Ammon's horn (tissue), 1 donor: ENCODE data around the gene NIT1.
"Not testable (repeated sequence)": the region's sequence is repeated elsewhere in the genome, so short reads cannot be mapped to it uniquely, and the experiment has no call there.

ENCODE experiments used
- DNase-seq: peaks from one replicate; pipeline ENCODE4 v3.0.0-alpha.2; 2016; ENCODE audit warnings: low spot score

Gene NIT1

DNA sequence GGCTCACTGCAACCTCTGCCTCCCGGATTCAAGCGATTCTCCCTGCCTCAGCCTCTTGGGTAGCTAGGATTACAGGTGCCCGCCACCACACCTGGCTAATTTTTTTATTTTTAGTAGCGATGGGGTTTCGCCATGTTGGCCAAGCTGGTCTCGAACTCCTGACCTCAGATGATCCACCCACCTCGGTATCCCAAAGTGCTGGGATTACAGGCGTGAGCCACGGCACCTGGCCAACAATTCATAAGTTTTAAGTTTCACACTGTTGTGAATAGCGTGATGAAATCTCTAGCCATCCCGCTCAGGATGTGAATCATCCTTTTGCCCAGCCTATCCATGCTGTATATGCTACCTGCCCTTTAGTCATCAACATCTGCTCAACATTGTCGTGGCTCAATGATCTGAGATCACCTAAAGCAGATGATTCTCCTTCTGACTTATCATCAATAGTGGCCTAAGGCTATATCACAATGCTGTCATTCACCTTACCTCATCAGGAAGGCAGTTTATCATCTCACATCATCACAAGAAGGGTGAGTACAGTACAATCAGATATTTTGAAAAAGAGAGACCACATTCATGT is 2.7 kb upstream of the NIT1 start:
- DNase-seq = no peak

DNA sequence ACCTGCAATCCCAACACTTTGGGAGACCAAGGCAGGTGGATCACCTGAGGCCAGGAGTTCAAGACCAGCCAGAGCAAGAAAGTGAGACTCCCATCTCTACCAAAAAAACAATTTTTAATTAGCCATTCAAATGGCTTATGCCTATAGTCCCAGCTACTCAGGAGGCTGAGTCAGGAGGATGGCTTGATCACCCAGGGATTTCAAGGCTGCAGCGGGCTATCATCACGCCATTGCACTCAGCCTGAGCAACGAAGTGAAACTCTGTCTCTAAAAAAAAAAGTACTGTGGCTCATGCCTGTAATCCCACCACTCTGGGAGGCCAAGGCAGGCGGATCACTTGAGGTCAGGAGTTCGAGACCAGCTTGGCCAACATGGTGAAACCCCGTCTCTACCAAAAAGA is 1.9 kb upstream of the NIT1 start:
- DNase-seq = not testable (repeated sequence)

DNA sequence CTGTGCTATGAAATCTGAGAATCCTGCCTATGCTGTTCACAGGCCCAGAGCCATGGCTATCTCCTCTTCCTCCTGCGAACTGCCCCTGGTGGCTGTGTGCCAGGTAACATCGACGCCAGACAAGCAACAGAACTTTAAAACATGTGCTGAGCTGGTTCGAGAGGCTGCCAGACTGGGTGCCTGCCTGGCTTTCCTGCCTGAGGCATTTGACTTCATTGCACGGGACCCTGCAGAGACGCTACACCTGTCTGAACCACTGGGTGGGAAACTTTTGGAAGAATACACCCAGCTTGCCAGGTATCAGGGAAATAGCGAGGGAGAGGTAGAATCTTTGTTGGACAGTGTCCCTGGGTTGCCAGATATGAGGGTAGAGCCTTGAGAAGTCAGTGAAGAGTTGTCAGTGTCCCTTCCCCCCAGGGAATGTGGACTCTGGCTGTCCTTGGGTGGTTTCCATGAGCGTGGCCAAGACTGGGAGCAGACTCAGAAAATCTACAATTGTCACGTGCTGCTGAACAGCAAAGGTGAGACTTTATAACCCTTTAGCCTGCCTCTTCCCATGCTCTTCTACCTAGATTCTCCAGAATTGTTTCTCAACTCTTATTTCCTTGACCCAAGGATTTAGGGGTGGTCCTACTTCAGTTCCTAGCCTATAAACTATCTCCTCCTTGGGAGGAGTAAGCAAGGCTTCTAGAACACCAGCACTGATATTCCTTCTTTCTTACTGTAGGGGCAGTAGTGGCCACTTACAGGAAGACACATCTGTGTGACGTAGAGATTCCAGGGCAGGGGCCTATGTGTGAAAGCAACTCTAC is 1.4 kb downstream of the NIT1 start:
- no peak for DNase-seq

DNA sequence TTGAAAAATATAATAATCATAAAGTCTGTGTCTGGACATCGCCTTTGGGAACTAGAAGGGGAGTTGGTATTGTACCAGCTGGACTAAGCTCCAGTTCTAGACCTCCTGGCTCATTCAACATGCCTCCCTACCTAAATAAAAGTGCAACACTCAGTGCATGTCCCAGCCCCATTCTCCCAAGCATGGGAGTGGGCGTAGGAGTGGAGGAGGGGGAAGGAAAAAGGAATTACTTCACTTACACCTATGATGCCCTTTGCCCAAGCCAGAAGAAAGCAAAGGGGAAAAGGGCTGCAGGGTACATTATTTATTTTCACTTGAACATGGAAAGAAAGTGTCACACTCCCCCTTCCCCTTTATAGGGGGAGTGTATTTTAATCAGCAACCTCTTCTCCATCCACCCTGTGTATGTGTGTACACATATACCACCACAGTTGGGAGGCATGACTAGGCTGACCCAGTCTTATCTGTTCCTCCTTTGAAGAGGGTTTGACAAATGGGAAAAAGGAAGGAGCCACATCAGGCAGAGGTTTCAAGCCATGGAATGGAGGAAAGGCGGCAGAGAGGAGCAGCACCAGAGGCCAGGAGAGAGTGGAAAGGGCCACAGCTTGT is 3.2 kb downstream of the NIT1 start:
- no peak for DNase-seq

DNA sequence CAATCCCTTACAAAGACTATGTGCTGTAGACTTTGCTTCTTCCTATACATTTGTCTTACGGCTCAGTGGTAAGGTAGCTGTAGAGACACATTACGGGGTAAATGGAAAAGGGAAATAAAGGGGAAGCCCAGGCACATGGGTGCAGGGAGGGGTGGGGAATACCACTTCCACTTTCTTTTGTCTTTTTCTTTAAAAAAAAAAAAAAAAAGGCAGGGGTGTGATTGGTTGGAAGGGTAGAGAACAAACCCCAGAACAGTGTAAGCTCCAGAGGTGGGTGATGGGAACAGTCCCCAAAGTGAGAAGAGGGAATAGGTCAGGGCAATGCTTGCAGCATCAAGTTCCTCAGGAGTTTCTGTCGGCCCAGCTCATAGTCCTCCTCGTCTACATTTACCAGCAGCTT is 3.9 kb downstream of the NIT1 start:
- DNase-seq = peak; percentile 41

DNA sequence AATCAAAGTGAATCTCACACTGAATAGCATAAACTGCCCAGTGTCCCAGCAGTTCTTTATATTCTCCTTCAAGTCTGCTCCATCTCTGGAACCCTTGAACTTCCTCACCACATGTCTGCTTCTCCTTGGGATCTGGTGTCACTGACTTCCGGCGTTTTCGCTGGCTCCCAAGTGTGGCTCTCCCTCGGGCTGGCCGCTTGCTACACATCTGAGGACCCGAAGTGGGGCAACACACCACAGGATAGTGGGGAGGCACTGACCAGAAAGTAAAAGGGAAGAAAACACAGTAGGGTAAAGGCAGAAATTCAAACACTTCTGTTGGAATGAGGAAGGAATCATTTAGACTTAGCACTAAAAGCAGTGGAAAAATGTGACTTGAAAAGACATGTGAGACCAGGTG is 5.1 kb downstream of the NIT1 start:
- no peak for DNase-seq

DNA sequence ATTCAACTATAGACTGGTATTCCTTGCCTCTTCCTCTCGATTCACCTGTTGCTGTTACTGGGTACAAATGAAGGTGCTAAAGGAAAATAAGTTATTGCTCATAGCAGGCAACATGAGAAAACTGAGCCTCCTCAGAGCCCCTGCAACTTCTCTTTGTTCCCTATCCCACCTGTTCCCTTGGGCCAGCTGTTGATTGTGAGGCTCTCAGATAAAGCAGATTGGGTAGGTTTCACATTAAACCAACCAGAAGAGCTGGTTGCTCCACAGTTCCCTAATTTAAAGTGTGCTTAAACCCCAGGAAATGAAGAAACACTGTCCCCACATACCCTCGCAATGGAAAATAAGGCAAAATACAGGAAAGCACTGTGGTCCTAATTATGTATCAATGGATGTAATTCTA is 9.7 kb downstream of the NIT1 start:
- DNase-seq = no peak

DNA sequence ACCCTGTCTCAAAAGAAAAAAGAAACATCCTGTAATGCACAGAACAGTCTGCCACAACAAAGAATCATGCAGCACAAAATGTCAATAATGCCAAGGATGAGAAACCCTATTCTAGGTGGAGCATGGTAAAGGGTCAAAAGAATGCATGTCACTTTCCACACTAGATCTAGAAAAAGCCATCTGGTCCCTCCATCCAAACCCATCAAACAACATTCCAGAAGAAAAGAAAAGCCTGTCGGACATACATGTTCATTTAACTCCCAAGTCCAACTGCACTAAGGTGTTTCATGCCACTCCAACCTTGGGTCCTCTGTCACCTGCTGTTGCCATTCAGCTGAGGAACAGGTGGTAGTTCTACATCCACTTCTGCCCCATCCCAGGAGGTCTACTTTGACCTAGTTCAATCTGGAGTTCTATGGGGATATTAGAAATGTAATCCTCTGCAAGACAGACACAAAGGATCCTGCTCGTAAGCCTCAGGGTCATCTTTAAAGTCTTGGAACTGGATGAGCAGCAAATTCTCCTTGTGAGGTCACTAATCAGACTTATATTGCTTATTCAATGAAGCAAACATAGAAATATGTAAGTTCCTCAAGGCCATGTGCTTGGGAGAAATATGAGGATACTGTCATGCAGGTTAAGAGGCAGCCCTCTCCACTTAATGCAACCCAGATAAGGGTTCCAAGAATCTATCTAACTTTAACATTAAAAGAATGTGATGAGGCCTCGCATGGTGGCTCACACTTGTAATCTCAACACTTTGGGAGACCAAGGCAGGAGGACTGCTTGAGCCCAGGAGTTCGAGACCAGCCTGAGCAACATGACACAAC is 10.9 kb downstream of the NIT1 start:
- no peak for DNase-seq

DNA sequence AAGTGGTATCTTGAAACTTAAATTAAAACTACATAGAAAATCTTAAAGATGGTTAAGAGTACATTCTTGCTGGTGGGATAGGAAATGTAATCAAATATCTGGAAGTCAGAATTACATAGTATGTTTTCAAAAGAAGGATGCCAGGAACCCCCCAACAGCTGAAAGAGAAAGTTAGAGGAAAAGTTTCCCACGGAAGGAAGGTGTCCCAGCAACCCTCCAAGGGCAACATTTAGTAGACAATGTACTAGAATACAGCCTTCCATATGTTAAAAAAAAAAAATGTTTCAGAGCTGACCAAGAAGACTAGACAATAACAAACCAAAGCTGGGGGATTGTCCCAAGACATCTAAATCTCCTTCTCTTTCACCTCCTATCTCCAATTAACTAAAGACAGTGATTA is 12.4 kb downstream of the NIT1 start:
- no peak for DNase-seq

DNA sequence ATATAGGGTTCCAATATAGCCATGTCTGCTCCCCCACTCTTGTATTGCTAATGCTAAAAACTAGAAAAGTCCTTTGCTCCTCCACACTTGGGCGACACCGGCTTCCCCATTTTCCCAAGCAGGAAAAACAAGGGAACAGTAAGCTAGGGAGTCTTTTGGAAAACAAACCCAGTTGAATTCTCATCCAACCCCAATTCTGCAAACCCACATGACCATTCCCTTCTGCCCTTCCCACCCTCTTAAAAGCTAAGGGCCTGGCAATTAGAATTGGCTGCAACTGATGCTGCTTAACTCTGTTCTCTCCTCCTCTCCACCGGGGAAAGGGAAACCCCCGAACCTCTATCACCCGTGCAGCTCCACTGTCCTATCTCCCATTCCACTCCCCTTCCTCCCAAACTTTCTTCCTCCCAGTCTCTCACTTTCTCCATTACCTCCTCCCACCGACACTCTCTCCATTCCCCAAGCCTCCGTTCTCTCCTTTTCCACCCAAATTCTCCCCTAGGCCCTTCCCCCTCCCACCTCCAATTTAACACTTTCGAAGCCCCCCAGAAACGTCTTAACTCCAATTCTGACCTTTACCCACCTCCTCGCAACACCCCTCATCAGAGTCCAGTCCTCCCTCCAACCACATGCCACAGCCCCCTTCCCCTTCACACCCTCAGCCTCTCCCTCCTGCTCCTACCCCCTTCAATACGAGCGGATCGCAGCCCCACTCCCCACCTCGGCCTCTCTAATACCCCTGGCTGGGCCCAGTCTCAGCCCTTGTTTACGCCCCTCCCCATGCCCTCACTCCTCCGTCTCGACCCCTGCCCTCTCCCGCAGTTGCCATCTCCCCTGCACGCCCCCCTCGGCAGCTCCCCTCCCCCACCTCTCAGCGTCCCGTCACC is 13.9 kb downstream of the NIT1 start:
- peak; percentile 38 for DNase-seq

DNA sequence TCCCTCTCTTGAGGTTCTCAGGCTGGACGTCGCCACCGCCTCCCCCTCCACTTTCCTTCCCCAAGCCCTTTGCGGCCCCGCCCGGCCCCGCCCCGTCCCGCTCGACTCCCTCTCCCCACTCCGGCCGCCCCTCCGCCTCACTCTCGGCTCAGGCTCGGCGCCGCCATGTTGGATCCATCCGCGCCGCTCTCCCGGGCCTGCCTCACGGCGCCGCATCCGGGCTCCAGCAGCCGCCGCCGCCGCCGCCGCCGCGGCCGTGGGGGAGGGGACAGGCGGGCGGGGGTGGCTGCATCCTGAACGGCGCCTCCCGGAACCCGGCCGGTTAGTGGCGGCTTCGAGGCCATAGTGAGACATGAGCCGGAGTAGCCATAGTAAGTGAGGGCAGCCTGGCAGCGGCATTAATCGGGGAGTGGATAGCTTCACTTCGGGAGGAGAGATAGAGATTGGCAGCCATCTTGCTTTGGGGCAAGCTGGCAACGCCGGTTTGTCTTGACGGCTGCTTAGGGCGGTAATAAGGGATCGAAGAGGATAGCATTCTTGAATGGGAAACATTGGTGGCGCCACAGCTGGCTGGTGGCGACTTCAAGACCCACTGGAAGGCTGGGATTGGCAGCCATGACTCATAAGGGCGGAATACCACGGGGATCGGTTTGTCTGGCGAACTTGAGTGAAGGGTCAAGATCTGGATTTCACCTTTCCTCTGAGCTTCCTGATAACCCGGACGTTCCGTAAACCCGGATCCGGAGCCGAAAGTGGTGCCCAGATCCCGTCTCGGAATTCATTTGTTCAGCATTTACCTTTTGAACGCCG is 14.7 kb downstream of the NIT1 start, which contains the start of gene DEDD:
DEDD (minus strand) TSS at position 258 of the 810 bp plus-strand sequence. CDS start 8,205 bp downstream, outside the sequence.
- peak; percentile 98 for DNase-seq

DNA sequence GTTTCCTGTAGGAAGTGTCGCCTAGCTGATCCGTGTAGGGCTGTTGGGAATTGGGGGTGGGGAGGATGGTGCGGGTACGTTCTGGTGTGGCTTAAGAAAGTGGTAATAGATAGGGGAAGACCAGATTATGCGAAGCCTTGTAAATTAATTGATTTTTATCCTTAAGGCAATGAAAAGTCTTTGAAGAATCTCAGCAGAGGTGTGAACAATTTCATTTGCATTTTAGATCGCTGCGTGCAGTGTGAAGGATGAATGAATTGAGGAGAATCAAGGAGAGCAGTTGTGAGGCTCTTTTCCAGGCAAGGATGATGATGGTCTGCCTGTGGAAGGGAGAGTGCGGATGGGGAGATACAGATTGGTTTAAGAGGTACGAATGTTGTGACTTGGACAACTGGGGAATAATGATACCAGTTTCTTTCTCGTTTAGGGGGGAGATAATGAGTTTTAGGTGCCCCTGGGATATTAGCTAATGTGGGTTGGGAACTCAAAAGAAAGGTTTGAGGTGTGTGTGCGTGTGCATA is 15.4 kb downstream of the NIT1 start:
- peak; percentile 18 for DNase-seq

DNA sequence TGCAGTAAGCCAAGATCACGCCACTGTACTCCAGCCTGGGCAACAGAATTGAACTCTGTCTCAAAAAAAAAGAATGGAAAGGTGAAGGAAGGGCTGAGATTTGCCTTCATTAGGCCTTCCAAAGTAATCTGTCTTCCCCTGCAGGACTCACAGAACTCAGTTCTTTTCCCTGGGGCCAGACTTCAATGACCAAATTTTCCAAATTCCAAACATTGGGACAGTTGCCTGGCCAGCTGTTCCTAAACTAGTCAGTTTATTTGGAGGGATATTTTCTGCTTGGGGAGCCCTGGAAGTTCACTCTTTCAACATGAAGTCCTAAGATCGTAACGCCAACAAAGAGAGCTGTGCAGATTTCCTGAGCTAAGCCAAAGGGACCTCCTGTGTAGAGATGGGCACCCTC is 20.0 kb downstream of the NIT1 start:
- DNase-seq = no peak

DNA sequence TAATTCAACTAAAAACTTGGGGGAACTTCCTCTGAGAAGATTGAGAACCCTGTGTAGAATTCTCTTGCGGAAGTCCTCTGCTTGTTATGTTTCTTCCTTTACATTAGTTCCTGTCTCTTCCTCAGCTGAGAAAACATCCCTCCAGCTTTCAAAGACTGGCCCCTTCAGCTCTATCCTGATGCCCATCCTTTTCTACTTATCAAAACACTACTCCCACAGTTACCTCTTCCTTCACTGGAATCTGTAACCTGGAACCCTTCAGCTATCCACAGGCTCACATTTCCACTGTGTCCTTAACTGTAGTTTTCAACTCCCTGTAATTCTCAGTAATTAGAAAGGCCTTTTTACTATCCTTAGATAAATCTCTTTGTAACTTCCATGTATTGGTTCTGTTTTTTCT is 20.5 kb downstream of the NIT1 start:
- no peak for DNase-seq

DNA sequence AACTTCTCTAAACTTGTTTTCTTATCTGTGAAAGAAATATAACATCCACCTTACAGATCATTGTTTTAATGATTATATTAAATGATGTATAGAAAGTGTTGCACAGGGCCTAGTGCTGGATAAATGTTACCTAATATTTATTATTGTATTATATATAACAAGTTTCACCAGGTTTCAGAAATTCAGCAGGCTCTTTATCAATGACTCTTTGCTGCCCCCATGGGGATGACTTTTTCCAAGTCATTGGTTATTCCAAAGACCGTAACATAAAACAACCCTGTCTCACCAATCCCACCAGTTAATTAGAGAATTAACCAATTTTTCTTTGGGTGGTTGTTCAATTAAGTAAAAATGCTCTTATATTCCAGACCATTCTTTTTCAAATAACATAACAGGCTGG is 21.9 kb downstream of the NIT1 start:
- DNase-seq = no peak

DNA sequence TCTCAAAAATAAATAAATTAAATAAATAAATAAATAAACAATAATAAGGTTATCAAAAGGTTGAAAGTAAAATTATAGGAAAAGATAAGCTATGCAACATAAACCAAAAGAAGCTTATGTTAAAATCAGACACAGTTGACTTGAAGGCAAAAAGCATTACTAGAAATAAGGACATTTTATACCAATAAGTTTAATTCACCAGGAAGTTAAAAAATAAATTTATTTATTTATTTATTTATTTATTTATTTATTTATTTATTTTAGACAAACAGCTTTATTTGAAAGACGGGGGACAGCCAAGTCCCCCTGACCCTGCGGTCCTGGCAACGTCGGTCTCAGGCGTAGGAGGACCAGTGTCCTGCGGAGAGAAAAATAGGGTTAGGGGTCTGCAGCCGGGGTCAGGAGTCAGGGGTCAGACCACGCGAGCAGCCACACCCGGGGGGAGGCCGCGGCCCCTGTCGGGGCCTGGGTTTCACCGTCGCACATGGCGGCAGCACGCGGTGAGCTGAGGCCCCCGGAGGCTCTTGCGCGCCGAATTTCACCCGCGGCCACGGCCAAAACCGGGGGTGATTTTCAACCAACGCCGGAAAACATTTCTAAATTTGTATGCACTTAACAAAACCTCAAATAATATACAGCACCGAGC is 23.0 kb downstream of the NIT1 start:
- no peak for DNase-seq

DNA sequence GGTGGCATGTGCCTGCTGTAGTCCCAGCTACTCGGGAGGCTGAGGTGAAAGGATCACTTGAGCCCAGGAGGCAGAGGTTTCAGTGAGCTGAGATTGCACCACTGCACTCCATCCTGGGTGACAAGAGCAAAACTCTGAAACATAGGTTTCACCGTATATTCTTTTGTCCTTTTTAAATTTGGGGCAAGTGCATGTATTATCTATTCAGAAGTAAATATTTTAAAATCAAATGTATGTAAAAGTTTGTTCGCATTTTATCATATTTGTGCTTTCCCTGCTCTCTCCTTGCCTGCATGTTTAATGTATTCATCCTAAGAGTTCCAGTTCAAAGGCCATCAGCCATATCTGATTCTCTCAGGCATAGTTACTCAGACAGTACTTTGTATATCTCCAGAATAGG is 27.9 kb downstream of the NIT1 start:
- no peak for DNase-seq

DNA sequence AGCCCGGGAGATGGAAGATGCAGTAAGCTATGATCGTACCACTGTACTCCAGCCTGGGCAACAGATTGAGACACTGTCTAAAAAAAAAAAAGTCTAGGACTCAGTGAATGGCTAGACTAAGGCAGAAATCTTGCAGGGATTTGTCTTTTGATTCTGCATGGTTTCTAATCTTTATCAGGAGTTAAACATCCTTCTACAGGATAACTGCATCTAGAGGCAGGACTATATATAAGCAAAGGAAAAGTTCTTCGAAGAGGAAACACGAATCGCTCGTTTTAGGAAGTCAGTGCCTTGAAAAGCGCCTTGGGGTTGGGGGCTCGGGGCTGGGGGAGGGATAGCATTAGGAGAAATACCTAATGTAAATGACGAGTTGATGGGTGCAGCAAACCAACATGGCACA is 35.3 kb downstream of the NIT1 start:
- DNase-seq = no peak

DNA sequence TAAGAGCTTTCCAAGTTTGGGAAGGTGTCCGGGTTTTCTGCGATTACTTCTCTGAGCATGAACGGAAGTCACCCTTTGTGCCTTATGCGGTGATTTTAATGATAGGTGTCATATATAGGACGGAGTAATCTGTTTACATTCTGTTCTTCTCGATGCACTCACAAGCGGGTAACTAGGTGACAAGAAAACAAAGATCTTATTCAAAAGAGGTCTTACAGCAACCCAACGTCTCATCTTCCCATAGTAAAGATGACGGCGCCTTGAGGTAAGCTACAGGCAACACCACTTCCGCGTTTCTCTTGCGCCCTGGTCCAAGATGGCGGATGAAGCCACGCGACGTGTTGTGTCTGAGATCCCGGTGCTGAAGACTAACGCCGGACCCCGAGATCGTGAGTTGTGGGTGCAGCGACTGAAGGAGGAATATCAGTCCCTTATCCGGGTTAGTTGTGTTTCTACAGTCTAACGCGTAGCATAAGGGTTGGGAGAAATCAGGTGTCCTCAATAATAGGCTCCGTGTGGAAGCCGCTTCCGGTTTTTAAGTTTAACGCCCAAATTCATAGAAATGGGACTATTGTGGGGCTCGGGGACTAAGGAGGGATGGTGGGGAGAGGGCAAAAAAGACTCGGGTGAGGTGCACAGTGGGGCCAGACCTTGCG is 35.9 kb downstream of the NIT1 start, which contains the start of gene UFC1:
UFC1 (plus strand) TSS at position 297 of the 656 bp plus-strand sequence; CDS start at position 317, 20 bp downstream.
- DNase-seq = peak; percentile 95
